Measurements from ENCODE around the gene ESR1.

Gene ESR1

GRCh38 chr6:151811081-151811480 is 3.6 kb downstream of the ESR1 start:
- H3K4me3 ChIP-seq (ENCODE audit: control insufficient read depth, low read depth, low read length), result no peak overlapping the region
- TF ChIP-seq CTCF (conservative IDR thresholded peaks at IDR 0.05; ENCODE audit: control insufficient read depth, insufficient read depth, low read depth, low read length), result no peak
- no peak for DNase-seq (ENCODE audit: low read depth)

DNA sequence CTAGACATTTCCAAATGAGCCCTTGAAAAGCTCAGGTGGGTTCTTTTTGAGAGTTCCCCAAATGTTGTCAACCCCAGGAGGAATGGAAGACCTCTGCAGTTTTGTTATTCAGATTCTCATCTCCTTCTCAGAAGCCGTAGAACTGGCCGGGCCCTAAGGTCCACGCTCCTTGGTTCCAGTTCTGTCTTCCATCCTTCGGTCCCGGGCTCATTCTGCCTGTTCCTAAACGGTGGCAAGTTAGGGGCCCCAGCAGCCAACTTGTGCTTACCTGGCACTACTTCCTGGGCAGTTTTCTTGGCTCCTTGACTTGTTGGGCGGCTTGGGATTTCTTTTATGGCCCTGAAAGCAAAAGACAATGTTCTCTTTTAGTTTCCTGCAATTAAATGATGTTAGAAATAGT is 6.4 kb downstream of the ESR1 start:
- no peak for TF ChIP-seq CTCF (conservative IDR thresholded peaks at IDR 0.05; ENCODE audit: control insufficient read depth, insufficient read depth, low read depth, low read length)
- DNase-seq (ENCODE audit: low read depth), result no peak
- H3K4me3 ChIP-seq (ENCODE audit: control insufficient read depth, low read depth, low read length), result no peak overlapping the region

- no peak overlapping the region for H3K4me3 ChIP-seq (ENCODE audit: control insufficient read depth, low read depth, low read length)
- no peak for DNase-seq (ENCODE audit: low read depth)
- no peak for TF ChIP-seq CTCF (conservative IDR thresholded peaks at IDR 0.05; ENCODE audit: control insufficient read depth, insufficient read depth, low read depth, low read length)
Measured at GRCh38 chr6:151814614-151815013, 7.1 kb downstream of the ESR1 start.

- no peak overlapping the region for H3K4me3 ChIP-seq (ENCODE audit: control insufficient read depth, low read depth, low read length)
- DNase-seq (ENCODE audit: low read depth), result no peak
- TF ChIP-seq CTCF (conservative IDR thresholded peaks at IDR 0.05; ENCODE audit: control insufficient read depth, insufficient read depth, low read depth, low read length), result no peak
Measured at GRCh38 chr6:151822252-151823111, 15.0 kb downstream of the ESR1 start.

DNA sequence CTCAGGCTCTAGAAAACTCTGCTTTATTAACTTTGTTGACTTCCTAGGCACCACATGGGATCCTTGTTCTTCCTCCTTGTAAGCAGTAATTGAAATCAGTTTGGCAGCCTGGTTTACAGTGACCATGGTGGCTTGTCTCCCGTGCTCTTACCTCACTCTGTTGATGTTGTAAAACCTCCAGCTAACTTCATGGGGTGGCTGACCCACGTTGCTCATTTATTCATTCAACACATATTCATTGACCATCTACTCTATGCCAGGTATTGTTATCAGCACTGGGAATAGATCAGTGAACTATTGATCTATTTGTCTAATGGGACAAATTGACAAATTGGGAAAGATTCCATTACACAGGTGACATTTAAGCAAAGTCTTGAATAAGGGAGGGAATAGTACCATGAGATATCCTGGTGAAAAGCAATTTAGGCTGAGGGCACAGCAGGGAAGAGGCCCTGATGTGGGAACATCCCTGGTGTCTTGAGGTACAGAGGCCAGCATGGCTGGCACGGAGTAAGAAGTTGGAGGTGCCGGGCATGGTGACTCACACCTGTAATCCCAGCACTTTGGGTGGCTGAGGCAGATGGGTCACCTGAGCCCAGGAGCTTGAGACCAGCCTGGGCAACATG is 19.1 kb downstream of the ESR1 start:
- TF ChIP-seq CTCF (conservative IDR thresholded peaks at IDR 0.05; ENCODE audit: control insufficient read depth, insufficient read depth, low read depth, low read length), result no peak
- no peak overlapping the region for H3K4me3 ChIP-seq (ENCODE audit: control insufficient read depth, low read depth, low read length)
- no peak for DNase-seq (ENCODE audit: low read depth)

GRCh38 chr6:151832710-151833109 is 25.2 kb downstream of the ESR1 start:
- no peak for TF ChIP-seq CTCF (conservative IDR thresholded peaks at IDR 0.05; ENCODE audit: control insufficient read depth, insufficient read depth, low read depth, low read length)
- H3K4me3 ChIP-seq (ENCODE audit: control insufficient read depth, low read depth, low read length), result no peak overlapping the region
- DNase-seq (ENCODE audit: low read depth), result no peak
